Omental fat pad (tissue), 4 donors: Measurements from ENCODE around the gene CSF2RB. TPM values are rescaled to one million over a fixed set of nuclear protein-coding genes. Genes with fewer than 3 reads are reported as not detected.

Source experiments
- ATAC-seq: fragments of 150-250 bp; one replicate; pipeline ENCODE4 v1.9.1; 2016; ENCODE audit warnings: mild to moderate bottlenecking, moderate library complexity; ENCODE audit not compliant: low FRiP score
- DNase-seq: peaks from one replicate; pipeline ENCODE4 v3.0.0-alpha.2; 2019; ENCODE audit warnings: low spot score
- total RNA-seq, 4 donors: library from RNA; depleted of rRNA; stranded (reverse); fragments of >200 nt; gene quantifications; one replicate each; pipeline ENCODE4 v1.1.0, GENCODE V29; 2016
- TF ChIP-seq, protein P1 (sequence below), 3 donors: fragments of 450-650 bp; IDR thresholded peaks; one replicate each; pipeline ENCODE4 v1.5.1; 2016 to 2017; ENCODE audit warnings: antibody characterized with exemption in 3 of 3, mild to moderate bottlenecking in 3 of 3, moderate library complexity in 2 of 3

Gene CSF2RB
- total RNA-seq, 4 donors from 2014 or later = 5.7 to 28.4 (median 17.0) TPM

DNA sequence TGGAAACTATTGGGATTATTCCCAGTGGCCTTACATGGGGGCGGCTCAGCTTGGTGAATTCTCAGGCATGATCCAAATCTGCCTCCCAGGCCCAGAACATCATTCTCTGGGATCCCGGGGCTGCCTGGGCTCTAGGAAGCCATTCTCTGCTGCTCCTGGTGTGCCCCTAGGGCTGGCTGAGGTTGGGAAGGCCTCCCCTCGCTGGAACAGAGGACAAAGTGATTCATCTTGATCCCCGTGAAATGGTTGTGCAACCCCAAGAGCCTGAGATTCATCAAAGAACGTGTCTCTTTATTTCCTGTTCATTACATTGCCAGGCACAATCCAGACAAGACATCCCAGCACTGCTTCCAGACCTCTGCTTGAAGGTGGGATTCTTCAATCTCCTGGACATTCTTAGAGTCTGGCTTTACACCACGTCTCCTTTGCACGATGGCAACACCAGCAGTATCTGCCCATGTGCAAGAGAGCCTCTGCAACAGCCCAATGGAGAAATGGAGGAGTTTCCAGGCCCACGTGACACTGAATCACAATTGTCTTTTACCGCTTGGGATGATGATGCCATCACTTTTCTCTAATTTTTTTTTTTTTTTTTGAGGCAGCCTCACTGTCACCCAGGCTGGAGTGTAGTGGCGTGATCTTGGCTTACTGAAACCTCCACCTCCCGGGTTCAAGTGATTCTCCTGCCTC is 53.6 kb downstream of the CSF2RB start:
- ATAC-seq (peak; percentile 80), DNase-seq (no peak)
- TF ChIP-seq, protein P1, sequence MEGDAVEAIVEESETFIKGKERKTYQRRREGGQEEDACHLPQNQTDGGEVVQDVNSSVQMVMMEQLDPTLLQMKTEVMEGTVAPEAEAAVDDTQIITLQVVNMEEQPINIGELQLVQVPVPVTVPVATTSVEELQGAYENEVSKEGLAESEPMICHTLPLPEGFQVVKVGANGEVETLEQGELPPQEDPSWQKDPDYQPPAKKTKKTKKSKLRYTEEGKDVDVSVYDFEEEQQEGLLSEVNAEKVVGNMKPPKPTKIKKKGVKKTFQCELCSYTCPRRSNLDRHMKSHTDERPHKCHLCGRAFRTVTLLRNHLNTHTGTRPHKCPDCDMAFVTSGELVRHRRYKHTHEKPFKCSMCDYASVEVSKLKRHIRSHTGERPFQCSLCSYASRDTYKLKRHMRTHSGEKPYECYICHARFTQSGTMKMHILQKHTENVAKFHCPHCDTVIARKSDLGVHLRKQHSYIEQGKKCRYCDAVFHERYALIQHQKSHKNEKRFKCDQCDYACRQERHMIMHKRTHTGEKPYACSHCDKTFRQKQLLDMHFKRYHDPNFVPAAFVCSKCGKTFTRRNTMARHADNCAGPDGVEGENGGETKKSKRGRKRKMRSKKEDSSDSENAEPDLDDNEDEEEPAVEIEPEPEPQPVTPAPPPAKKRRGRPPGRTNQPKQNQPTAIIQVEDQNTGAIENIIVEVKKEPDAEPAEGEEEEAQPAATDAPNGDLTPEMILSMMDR (IDR thresholded peaks at IDR 0.05) = no peak

DNA sequence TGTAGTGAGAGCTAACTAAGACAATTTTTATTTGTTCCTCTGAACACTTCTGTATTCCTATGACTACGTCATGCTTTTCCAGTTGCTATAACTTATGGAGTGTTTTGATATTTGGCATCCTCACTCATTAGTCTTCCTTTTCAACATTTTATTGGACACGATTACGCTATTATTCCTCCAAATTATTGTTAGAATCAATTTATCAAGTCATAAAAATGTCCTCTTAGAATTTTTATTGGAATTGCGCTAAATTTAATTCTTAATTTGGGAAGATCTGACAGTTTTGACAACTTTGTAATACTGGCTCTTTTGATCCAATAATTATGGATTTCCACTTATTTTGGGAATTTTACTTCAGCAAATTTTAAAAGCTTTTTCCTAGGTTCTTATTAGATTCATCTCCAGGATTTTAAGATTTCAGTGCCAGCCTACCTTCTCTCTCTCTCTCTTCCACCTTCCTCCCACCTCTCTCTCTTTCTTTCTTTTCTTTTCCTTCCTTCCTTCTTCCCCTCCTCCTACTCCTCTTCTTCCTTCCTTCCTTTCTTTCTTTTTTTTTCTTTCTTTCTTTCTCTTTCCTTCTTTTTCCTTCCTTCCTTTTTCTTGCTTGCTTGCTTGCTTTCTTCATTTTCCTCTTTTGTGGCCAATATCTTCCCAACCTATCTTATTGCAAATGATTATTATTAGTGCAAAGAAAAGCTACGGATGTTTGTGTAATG is 55.0 kb downstream of the CSF2RB start:
- no peak for ATAC-seq
- no peak for DNase-seq
- TF ChIP-seq, protein P1 (IDR thresholded peaks at IDR 0.05) = no peak

DNA sequence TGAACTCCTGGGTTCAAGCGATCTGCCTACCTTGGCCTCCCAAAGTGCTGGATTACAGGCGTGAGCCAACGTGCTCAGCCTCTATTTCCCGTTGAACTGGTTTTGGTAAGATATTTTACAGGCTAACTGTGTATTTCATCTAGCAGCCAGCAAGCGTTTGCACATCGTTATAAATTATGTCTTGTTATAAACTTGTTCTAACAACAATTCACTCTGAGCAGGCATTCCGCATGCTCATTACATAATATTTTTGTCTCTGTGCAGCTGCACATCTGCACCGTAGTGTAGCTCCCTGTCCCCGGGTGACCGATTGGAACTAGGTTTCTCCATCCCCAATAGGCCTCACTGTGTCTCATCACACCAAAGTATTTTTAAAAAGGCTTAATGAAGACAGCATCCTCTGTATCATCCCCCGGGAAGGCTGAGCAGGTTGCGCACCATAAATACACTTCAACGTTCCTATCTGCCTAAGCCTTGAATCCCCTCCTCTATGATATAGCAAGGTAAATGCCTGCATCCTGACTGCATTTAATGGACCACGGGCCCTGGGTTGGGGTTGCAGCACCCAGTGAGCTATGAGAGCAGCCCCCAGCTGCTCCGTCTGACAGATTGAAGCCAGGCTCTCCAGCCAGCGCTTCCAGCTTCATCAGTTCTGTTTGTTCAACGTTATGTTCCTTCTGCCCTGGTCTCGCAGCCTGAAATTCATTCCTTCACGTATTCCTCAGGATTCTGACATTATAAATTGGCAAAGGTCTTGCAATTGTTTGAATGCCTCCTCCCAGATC is 58.1 kb downstream of the CSF2RB start:
- DNase-seq = no peak
- TF ChIP-seq, protein P1 (IDR thresholded peaks at IDR 0.05) = no peak
- no peak for ATAC-seq

DNA sequence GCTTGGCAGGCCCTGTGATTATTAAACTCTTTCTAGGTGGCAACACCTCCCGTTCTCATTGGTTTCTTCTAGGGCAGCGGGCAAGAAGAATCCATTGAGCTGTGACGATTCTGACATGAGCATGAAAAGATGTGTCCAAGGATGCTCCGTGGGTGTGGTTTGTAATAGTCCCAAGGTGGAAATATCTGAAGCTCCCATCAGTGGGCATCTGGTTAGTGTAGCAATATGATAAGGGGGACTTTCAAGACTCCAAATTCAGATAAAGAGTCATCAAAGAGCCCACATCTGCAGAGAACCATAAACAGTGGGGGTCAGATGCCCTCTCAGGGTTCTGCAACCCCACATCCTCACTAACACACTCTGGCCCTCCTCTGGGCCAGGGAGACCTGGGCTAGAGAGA is 63.2 kb downstream of the CSF2RB start:
- TF ChIP-seq, protein P1 (IDR thresholded peaks at IDR 0.05) = no peak
- ATAC-seq (no peak), DNase-seq (no peak)

DNA sequence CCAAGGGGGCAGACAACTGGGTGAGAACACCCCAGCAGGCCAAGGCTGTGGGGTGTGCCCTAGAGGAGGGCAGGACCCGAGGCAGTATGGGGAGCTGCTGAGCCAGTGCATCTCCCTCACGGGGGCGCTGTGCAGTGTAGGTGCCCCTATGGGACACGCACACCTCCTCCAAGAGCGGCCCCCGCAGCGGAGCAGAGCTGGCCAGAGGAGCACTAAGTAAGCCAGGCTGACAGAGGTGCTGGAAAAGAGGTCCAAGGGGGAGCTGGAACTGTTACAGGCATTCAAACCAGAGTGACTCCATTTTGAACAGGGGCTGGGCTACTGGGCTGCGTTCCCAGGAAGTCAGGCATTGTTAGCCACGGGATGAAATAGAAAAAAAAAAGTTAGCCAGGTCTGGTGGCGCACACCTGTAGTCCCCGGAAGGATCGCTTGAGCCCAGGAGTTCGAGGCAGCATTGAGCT is 64.0 kb downstream of the CSF2RB start:
- TF ChIP-seq, protein P1 (IDR thresholded peaks at IDR 0.05) = no peak
- DNase-seq = no peak
- ATAC-seq = peak; percentile 33

DNA sequence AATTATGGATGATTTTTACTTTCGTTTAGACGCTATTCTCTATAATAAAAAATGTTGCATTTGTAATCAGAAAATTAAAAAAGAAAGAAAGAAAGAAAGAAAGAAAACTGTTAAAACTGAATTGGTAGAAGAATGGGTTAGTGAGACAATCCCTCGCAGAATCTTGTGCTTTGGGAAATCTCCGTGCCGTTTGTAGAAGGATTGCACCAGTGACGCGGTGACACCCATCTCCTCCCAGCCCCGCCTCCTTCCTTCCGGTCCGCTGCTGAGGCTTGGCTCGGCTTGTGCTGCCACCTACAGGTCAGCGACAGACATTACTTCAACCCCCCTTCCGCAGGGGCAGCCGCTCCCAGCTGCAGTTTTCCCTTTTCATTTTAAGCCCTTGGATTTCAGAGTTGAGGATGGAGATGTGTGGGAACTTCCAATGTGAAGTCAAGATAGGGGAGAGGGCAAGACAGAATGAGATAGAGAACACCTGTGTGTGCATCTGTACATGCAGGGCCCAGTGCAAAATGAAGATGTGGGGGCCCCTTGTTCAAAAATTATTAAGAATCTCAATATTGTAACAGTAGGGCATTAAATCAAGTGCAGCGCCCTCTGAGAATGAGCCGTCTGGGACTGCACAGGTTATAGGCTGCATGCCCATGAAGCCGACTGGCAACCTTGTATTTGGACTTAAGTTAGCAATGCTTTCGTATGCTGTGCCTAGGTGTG is 64.7 kb downstream of the CSF2RB start:
- DNase-seq (peak; percentile 84), ATAC-seq (peak; percentile 87)
- TF ChIP-seq, protein P1 (IDR thresholded peaks at IDR 0.05) = peak in 2 of 3 donors; percentile 58 to 73
